IMR-90 (cell line): ENCODE measurements around the gene RALGPS1. TPM values are rescaled to one million over a fixed set of nuclear protein-coding genes. Genes with fewer than 3 reads are reported as not detected.

Experiments
- ATAC-seq: fragments of 200-7000 bp; cut with Tn5 transposase; 2 replicates; pipeline ENCODE4 v1.9.1; 2020; ENCODE audit warnings: low read depth, mild to moderate bottlenecking, moderate library complexity
- BruUV-seq: library from RNA; stranded (reverse); fragments of 400-500 nt; replicated peaks from 2 replicates; lab custom pipeline; 2021; lab: Mats Ljungman, UMichigan
- CTCF ChIA-PET: fragments of 300-600 bp; formaldehyde crosslinking; extraction: SDS; loops from one replicate; lab custom pipeline; 2021; ENCODE audit warnings: antibody characterized with exemption; lab: Yijun Ruan, JAX
- POLR2A ChIA-PET: fragments of 300-600 bp; sonication (Branson Sonifier 250); formaldehyde crosslinking; loops from one replicate; lab custom pipeline; 2022; ENCODE audit warnings: antibody characterized with exemption; ENCODE audit not compliant: unreplicated experiment; lab: Charles Lee
- DNase-seq: peaks from one replicate; pipeline ENCODE4 v3.0.0; 2013
- H2AFZ ChIP-seq: replicated peaks from 2 replicates; pipeline ENCODE3; 2013; ENCODE audit warnings: low read length, mild to moderate bottlenecking; ENCODE audit not compliant: poor library complexity
- H2AK5ac ChIP-seq: 2 replicates; pipeline ENCODE4 v1.6.1; 2013; ENCODE audit warnings: low read depth, low read length, inconsistent platforms
- H2AK9ac ChIP-seq: replicated peaks from 2 replicates; pipeline ENCODE3; 2013; ENCODE audit warnings: mild to moderate bottlenecking, low read depth, low read length, moderate library complexity; ENCODE audit not compliant: poor library complexity
- H2BK120ac ChIP-seq: 2 replicates; pipeline ENCODE4 v1.6.1; 2013; ENCODE audit warnings: low read depth, low read length, inconsistent platforms
- H2BK15ac ChIP-seq: 3 replicates; pipeline ENCODE4 v1.6.1; 2013; ENCODE audit warnings: low read depth, low read length, inconsistent platforms
- H2BK20ac ChIP-seq: 2 replicates; pipeline ENCODE4 v1.6.1; 2013; ENCODE audit warnings: low read depth, mild to moderate bottlenecking, inconsistent platforms, low read length, moderate library complexity
- H2BK5ac ChIP-seq: 2 replicates; pipeline ENCODE4 v1.6.1; 2013; ENCODE audit warnings: mild to moderate bottlenecking, low read depth, low read length, inconsistent platforms; ENCODE audit not compliant: poor library complexity, severe bottlenecking
- H3K14ac ChIP-seq: replicated peaks from 2 replicates; pipeline ENCODE4 v1.6.1; 2013; ENCODE audit warnings: low read depth, low read length, inconsistent platforms
- H3K18ac ChIP-seq: 2 replicates; pipeline ENCODE4 v1.6.1; 2013; ENCODE audit warnings: low read depth, low read length, control low read depth
- H3K23ac ChIP-seq: 2 replicates; pipeline ENCODE4 v1.6.1; 2013; ENCODE audit warnings: low read depth, low read length, inconsistent platforms
- H3K27ac ChIP-seq: 2 replicates; pipeline ENCODE4 v1.5.1; 2013; ENCODE audit warnings: mild to moderate bottlenecking, control low read depth, low read length; ENCODE audit not compliant: insufficient read depth
- H3K27me3 ChIP-seq: 2 replicates; pipeline ENCODE4 v1.6.1; 2013; ENCODE audit warnings: low read length; ENCODE audit not compliant: control insufficient read depth, insufficient read depth
- H3K36me3 ChIP-seq: 2 replicates; pipeline ENCODE4 v1.6.1; 2013; ENCODE audit warnings: low read length, mixed read lengths; ENCODE audit not compliant: control insufficient read depth, insufficient read depth
- H3K4ac ChIP-seq: 2 replicates; pipeline ENCODE4 v1.6.1; 2013; ENCODE audit warnings: low read depth, low read length, inconsistent platforms
- H3K4me1 ChIP-seq: 2 replicates; pipeline ENCODE4 v1.6.1; 2013; ENCODE audit warnings: low read length, mixed read lengths; ENCODE audit not compliant: control insufficient read depth, insufficient read depth
- H3K4me2 ChIP-seq: 2 replicates; pipeline ENCODE4 v1.6.1; 2013; ENCODE audit warnings: low read depth, mild to moderate bottlenecking, control low read depth, low read length, moderate library complexity
- H3K4me3 ChIP-seq: 2 replicates; pipeline ENCODE4 v1.5.1; 2013; ENCODE audit warnings: low read depth, mild to moderate bottlenecking, control low read depth, low read length, moderate library complexity; ENCODE audit not compliant: insufficient read depth
- H3K56ac ChIP-seq: 2 replicates; pipeline ENCODE4 v1.6.1; 2013; ENCODE audit warnings: low read length, inconsistent platforms; ENCODE audit not compliant: insufficient read depth; ENCODE audit errors: extremely low read depth
- H3K79me1 ChIP-seq, 2 experiments: 2 replicates each; pipeline ENCODE4 v1.6.1; 2013; ENCODE audit warnings: low read length in 2 of 2, inconsistent platforms in 1 of 2, low read depth in 1 of 2
- H3K9ac ChIP-seq: 2 replicates; pipeline ENCODE4 v1.6.1; 2013; ENCODE audit warnings: low read depth, low read length, control low read depth
- H3K9me1 ChIP-seq: 2 replicates; pipeline ENCODE4 v1.6.1; 2013; ENCODE audit warnings: low read length, inconsistent platforms; ENCODE audit not compliant: insufficient read depth
- H3K9me3 ChIP-seq: 2 replicates; pipeline ENCODE4 v1.6.1; 2013; ENCODE audit warnings: low read length; ENCODE audit not compliant: control insufficient read depth, insufficient read depth
- H4K20me1 ChIP-seq: 2 replicates; pipeline ENCODE4 v1.6.1; 2013; ENCODE audit warnings: low read length, inconsistent platforms; ENCODE audit not compliant: insufficient read depth
- H4K5ac ChIP-seq: 2 replicates; pipeline ENCODE4 v1.6.1; 2013; ENCODE audit warnings: mild to moderate bottlenecking, low read depth, low read length, control low read depth
- H4K8ac ChIP-seq, 2 experiments: 2 replicates each; pipeline ENCODE4 v1.6.1; 2013; ENCODE audit warnings: low read depth in 2 of 2, low read length in 2 of 2, control low read depth in 1 of 2, inconsistent platforms in 1 of 2
- H4K91ac ChIP-seq: 2 replicates; pipeline ENCODE4 v1.6.1; 2013; ENCODE audit warnings: low read depth, low read length, inconsistent platforms; ENCODE audit not compliant: insufficient read depth
- BHLHE40 ChIP-seq: fragments of 150-350 bp; IDR thresholded peaks from 2 replicates; pipeline ENCODE4 v1.6.1; 2016; ENCODE audit warnings: mild to moderate bottlenecking, low read depth, low read length
- CHD1 ChIP-seq: IDR thresholded peaks from 2 replicates; pipeline ENCODE4 v1.6.1; 2012; ENCODE audit warnings: low read depth, low read length, improper control_type of control experiment
- FOS ChIP-seq: fragments of 150-350 bp; IDR thresholded peaks from 2 replicates; pipeline ENCODE4 v1.6.1; 2016; ENCODE audit warnings: low read depth, low read length
- MAFK ChIP-seq: IDR thresholded peaks from 2 replicates; pipeline ENCODE4 v1.6.1; 2012; ENCODE audit warnings: low read depth, low read length, improper control_type of control experiment
- MXI1 ChIP-seq: IDR thresholded peaks from 2 replicates; pipeline ENCODE4 v1.6.1; 2012; ENCODE audit warnings: low read depth, mild to moderate bottlenecking, low read length, moderate library complexity, borderline replicate concordance
- RCOR1 ChIP-seq: IDR thresholded peaks from 2 replicates; pipeline ENCODE4 v1.6.1; 2012; ENCODE audit warnings: mild to moderate bottlenecking, low read length, improper control_type of control experiment; ENCODE audit not compliant: insufficient replicate concordance
- SMC3 ChIP-seq: fragments of 150-350 bp; IDR thresholded peaks from 2 replicates; pipeline ENCODE4 v1.6.1; 2016; ENCODE audit warnings: low read depth, mild to moderate bottlenecking, antibody characterized with exemption, low read length, moderate library complexity
- USF2 ChIP-seq: fragments of 150-350 bp; IDR thresholded peaks from 2 replicates; pipeline ENCODE4 v1.6.1; 2017; ENCODE audit warnings: mild to moderate bottlenecking, antibody characterized with exemption, low read length, low read depth
- WGBS, 2 experiments: methylation state at CpG; one replicate each; pipeline versions ENCODE4 v1.1.5 to v1.1.7; 2013; ENCODE audit warnings: missing lambda C conversion rate in 2 of 2; ENCODE audit not compliant: insufficient read length in 1 of 2; ENCODE audit errors: extremely low coverage in 2 of 2; 5-methylcytosine and 5-hydroxymethylcytosine counted together
- dilution Hi-C: fragments of 300-500 bp; cut with HindIII; formaldehyde crosslinking; loops from one replicate; pipeline ENCODE4 v1.14.3; 2018; ENCODE audit warnings: low sequenced_read_pairs; ENCODE audit not compliant: unreplicated experiment
- in situ Hi-C: fragments of 300-500 bp; cut with MboI; formaldehyde crosslinking; loops from 3 replicates; pipeline ENCODE4 v1.14.3; 2019; ENCODE audit warnings: low sequenced_read_pairs, inconsistent platforms, mixed read lengths
- intact Hi-C: fragments of 100-400 bp; cut with micrococcal nuclease; formaldehyde crosslinking; loops from 2 replicates; pipeline ENCODE4 v1.10.0; 2022
- polyA plus RNA-seq, 3 experiments: library from polyadenylated mRNA; depleted of rRNA; stranded (reverse); fragments of >200 nt; gene quantifications; 2 replicates each; pipeline ENCODE4 v1.2.3, GENCODE V29; 2012; ENCODE audit warnings: low replicate concordance in 1 of 3
- total RNA-seq: library from RNA; depleted of rRNA; stranded (reverse); fragments of >200 nt; gene quantifications from 2 replicates; pipeline ENCODE4 v1.2.3, GENCODE V29; 2012

Gene RALGPS1
- total and polyA plus RNA-seq, 2 of the 4 experiments (the other 2 are of a cell fraction), result 0.90 to 2.8 TPM

GRCh38 chr9:126991183-126991582 is 76.6 kb downstream of the RALGPS1 start:
- H4K20me1 ChIP-seq, result no peaks in the 10 kb centered on the region
- H3K4me1 ChIP-seq, result no peaks in the 10 kb centered on the region
- H4K91ac ChIP-seq, result no peak overlapping the region
- no peak overlapping the region for H3K18ac ChIP-seq
- CTCF ChIA-PET, result interaction anchor here (0.6 kb wide), 1 partner anchor 1459 kb away, joined by 3 read pairs; no protein-coding TSS in a partner anchor
- no TSS peak for BruUV-seq
- H2BK5ac ChIP-seq, result no peak overlapping the region
- no peak overlapping the region for H3K23ac ChIP-seq
- H3K4ac ChIP-seq, result no peak overlapping the region
- H2BK20ac ChIP-seq, result no peak overlapping the region
- H3K14ac ChIP-seq, result no peak overlapping the region
- no peak overlapping the region for H2AFZ ChIP-seq
- no peak overlapping the region for H3K56ac ChIP-seq
- DNase-seq, result no peak
- WGBS, 2 experiments, result no CpG with 5 or more reads among the region's 2 CpGs
- H2AK9ac ChIP-seq, result no peak overlapping the region
- intact Hi-C loops, result no loop called here
- no peak overlapping the region for H4K5ac ChIP-seq
- H4K8ac ChIP-seq, result no peak overlapping the region
- peaks cover 6% of the 10 kb centered on the region for H3K9me3 ChIP-seq
- POLR2A ChIA-PET, result interaction anchor here (0.7 kb wide), 1 partner anchor 86 kb away, joined by 3 read pairs; no protein-coding TSS in a partner anchor
- no peak overlapping the region for H3K27ac ChIP-seq
- no peak for ATAC-seq
- no peak overlapping the region for H2BK120ac ChIP-seq
- in situ Hi-C loops, result no loop called here
- H3K4me2 ChIP-seq, result no peak overlapping the region
- H3K9me1 ChIP-seq, result 0 out of 2 replicates have a peak, but pooled peaks cover 3% of the 10 kb centered on the region
- H3K79me1 ChIP-seq, result no peaks in the 10 kb centered on the region
- dilution Hi-C loops, result no loop called here
- H3K27me3 ChIP-seq, result peaks cover 2% of the 10 kb centered on the region; the same call in 1 of the 2 replicates
- H2BK15ac ChIP-seq, result no peak overlapping the region
- no peak overlapping the region for H3K9ac ChIP-seq
- H2AK5ac ChIP-seq, result no peak overlapping the region
- H3K36me3 ChIP-seq, result no peaks in the 10 kb centered on the region
- TF ChIP-seq MXI1, result no peak
- no peak for TF ChIP-seq FOS
- no peak for TF ChIP-seq USF2
- no peak for TF ChIP-seq SMC3
- no peak for TF ChIP-seq BHLHE40
- no peak for TF ChIP-seq CHD1
- TF ChIP-seq RCOR1, result no peak
- TF ChIP-seq MAFK, result no peak
- H3K4me3 ChIP-seq, result no peak overlapping the region
